Activated CD8-positive, alpha-beta memory T cell treated with anti-CD3 and anti-CD28 coated beads, Interleukin-2, amount 50 U/mL, for 4 hours (primary cell): Measurements from ENCODE around the gene ITGB2.
"Not testable (repeated sequence)": the region's sequence is repeated elsewhere in the genome, so short reads cannot be mapped to it uniquely, and the experiment has no call there.

Source experiments
- DNase-seq: peaks from one replicate; pipeline ENCODE4 v3.0.0-alpha.2; 2020

Gene ITGB2

DNA sequence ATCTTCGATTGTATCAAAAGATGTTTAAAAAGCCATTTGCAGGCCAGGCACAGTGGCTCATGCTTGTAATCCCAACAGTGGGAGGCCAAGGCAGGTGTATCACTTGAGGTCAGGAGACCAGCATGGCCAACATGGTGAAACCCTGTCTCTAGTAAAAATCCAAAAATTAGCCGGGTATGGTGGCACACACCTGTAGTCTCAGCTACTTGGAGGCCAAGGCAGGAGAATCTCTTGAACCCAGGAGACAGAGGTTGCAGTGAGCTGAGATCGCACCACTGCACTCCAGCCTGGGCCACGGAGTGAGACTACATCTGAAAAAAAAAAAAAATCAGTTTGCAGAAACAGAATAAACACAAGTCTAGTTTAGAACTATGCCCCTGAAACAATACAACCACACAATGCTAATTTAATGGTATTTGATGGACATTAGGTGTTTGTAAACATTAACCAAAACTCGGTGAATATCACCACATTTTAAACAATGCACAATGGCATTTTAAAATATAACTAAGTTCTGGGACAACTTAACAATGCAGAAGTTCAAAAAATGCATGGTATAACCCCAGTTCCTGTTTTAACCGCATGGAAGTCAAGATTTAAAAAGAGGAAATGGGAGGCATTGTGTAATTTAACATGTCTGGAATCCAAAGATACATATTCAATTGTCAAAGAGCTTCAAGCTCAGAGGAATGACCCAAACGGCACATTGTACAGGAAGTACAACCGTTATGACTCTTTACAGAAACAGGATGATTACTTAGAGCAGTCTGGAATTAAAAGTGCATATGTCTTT lies 40.1 kb downstream of the ITGB2 start:
- DNase-seq: no peak

DNA sequence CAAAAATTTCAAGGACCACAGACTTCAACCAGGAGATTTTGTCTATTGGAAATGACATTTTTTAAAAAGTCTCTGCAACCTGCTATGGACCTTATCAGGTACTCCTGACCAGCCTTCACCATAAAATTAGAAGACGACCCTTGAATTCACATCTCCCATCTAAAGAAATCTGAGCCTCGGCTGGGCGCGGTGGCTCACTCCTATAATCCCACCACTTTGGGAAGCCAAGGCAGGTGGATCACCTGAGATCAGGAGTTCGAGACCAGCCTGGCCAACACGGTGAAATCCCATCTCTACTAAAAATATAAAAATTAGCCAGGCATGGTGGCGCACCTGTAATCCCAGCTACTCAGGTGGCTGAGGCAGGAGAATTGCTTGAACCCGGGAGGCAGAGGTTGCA lies 41.5 kb downstream of the ITGB2 start:
- not testable (repeated sequence) for DNase-seq

DNA sequence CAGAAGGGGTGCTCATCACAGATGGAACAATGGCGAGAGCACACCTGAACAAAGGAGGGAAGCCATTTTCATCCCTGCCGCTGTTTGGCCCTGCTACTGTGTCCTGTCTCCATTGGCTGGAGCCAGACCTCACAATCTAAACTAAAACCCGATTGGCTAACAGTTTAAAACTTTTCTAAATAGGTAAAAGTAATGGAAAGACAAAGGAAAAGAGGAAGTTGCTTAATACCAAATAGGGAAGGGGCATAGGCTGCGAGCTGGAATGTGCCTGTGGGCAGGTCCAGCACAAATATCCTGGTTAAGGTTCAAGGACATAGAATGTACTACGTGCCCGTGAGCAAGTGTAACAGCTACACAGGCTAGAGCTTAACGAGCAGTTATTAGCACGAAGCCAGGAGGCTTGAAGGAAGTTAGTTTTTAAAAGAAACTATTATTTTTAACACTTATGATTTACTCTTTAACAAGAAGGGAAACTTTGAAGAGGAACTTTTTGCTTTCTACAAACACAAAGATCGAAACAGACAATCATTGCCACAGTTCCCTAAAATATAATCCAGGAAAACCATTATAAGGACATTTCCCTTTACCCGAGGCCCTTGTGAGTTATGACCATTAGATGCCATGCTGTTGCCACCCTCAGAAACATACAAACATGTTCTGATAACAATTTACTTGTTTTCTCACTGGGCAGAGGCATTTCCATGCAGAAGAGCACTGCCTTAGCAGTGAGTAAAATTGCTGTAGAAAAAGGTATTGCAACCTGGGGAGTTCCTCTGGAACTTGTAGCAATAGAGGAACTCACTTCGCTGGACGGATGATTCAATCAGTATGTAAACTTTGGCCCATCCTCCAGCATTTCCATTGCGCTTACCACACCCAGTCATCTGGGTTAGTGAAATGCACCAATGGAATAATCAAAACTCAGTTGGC lies 42.4 kb downstream of the ITGB2 start:
- no peak for DNase-seq

DNA sequence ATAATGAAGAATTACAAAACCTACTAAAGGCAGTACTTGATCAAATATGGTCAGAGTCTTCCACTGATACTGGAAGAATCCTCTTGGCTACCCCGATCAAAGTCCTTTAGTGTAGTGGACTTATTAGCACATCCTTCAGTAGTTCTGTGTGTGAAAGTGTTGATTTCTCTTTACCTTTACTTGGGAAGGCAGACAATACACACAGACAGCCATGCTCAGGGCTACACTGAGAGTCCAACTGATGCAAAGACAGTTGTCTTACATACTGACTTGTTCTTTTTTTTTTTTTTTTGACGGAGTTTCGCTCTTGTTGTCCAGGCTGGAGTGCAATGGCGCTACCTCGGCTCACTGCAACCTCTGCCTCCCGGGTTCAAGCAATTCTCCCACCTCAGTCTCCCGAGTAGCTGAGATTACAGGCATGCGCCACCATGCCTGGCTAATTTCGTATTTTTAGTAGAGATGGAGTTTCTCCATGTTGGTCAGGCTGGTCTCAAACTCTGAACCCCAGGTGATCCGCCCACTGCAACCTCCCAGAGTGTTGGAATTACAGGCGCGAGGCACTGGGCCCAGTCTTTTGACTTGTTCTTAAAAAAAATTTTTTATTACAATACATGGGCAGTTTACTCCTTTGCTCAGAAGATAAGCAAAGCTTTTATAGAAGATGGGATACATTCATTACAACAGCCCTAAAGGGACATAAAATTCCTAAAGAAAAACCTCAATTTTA lies 43.7 kb downstream of the ITGB2 start:
- no peak for DNase-seq

DNA sequence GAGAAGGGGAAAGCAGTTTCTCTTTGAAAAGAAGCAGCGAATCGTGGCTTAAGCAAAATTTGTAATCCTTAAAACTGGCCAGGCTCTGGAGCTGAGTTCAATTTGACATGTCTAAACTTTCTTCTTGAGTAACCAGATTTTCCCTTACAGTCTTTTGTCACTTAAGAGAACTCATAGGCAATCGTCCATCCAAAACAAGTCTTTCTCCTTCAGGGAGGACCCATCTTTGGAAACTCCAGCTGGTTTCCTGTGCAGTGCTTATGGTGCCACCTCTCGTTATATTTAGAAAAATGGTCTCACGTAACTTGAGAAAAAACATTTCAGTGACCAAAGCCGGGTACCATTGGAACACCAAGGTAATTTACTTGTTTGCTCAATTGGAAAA lies 45.4 kb downstream of the ITGB2 start:
- DNase-seq: no peak

DNA sequence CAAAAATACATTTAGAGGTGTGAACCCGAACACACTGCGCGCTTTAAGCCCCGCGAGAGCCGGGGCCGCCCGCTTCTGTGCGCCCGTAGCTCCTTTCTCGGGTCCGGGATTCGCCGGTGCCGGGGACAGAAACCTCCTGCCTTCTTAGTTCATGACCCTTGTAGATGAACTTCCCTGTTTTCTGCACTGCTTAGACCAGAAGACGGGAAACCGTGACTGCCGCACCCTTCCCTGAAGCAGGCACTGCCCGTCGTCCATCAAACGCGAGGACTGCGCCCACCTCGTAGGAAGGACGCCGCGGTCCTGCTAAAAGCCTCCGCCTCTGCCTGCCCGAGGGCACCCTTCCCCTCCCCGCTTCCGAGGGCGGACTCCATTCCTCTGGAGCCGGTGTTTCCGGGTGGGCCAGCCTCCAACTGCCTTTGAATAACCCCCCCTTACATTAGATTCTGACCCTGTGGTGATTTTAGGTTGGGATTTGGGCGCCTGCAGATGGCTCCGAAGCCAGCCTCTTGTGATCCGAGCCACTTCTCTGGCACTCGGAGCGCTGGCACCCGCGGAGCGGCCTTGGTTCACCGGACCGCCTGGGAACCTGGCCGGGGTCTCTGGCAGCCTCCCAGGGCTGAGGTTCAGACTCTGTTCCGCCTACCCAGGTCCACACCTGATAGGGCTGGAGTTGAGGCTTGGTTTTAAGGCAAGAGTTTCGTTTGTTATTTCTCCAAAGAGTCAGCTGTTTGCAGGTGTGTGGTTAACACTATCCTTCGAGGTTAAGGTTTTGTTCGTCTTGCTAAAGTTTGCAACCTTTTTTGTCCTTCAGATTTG lies 46.0 kb downstream of the ITGB2 start:
- DNase-seq: no peak

DNA sequence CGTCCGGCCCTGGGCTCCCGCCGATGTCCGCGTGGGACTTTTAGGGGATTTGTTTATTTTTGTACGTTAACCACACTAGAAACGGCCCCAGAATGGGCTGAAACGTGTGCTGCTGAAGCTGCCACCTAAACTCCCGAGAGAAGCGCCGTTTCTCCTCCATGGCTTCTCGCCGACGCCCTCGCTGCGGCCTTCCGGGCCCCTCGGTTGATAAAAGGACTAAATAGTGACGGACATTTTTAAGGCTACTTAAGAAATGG lies 46.5 kb downstream of the ITGB2 start:
- DNase-seq: no peak

DNA sequence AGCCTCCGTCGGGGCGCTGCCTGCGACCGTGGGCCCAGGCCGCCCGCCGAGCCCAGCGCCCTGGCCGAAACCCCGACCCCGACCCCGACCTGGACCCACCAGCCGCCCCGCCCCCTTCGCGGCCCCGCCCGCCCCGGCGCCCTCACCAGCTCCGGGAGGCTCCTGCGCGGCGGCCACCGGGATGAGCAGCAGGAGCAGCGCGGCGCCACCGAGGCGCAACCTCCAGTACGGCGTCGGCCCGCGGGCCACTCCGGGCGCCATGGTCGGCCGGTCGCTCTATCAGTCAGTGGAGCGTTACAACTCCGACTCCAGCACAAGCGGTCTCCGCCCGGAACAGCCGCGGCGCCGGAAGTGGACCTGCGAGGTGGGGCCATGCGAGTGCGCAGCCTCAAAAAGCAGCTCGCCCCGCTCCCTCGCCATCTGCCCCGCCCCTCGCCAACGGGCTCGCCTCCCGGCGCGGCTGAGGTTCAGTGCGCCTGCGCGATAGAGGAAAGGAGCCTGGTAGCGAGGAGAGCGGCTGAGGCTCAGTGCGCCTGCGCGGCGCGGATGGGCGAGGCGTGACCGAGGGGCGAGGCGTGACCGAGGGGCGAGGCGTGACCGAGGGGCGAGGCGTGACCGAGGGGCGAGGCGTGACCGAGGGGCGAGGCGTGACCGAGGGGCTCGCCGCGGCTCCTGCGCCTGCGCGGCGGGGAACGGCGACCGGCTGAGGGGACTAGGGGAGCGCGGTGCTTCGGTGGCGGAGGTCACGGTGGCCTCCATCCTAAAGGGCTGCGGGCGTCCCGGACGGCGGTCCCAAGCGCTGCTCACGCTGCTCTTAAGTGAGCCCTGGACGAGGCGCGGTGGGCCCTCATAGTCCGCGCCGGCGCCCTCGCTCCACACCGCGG lies 47.1 kb downstream of the ITGB2 start, which contains the start of gene PTTG1IP:
Gene PTTG1IP, minus strand, starts transcription at position 335 of the 884 bp plus-strand sequence. Its CDS starts 74 bp downstream, at position 261.
- peak; percentile 100 for DNase-seq

DNA sequence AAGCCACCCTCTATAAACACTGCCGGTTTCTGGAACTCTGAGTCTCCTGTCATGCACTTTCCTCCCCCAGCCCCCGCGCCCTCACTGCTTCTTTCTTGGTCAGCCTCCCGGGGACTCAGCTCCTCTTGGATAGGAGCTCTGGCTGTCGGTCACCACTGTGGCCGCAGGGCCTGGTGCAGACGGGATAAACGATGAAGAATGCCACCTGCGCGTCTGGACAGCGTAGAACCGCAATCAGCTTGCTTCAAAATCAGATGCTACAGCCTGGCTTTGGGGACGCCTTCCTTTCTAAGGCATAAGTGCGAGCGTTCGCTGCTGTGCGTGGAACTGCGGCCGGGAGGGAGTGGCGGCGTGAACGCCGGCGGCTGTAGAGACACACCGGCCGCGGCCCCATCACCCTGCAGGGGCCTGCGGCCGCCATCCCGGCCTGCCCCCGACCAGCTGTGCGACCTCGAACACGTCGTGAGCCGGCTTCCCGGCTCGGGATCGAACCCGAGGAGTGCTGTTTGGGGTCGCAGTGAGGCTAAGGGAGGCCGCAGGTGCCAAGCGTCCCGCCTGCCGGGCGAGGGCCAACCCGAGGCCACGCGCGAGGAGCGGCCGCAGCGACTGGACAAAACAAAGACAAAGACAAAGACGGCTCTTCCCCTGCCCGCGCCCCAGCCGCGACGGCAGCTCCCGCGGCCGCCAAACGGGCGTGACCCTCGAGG lies 47.9 kb downstream of the ITGB2 start:
- DNase-seq: no peak

DNA sequence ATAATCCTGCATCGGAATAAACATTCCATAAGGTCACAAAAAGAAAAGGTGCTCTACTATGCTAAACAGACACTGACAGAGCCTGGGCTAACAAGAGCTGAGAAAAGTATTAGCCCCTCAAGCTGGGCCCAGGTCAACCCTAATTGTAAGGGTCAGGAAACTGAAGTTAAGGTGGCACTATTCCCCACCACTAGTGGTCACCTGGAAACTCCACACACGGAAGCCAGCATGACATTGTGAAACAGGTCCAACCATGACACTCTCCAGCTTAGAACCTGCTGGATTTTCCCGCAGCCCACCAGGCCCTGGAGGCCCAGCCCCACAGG lies 48.4 kb downstream of the ITGB2 start:
- DNase-seq: no peak

DNA sequence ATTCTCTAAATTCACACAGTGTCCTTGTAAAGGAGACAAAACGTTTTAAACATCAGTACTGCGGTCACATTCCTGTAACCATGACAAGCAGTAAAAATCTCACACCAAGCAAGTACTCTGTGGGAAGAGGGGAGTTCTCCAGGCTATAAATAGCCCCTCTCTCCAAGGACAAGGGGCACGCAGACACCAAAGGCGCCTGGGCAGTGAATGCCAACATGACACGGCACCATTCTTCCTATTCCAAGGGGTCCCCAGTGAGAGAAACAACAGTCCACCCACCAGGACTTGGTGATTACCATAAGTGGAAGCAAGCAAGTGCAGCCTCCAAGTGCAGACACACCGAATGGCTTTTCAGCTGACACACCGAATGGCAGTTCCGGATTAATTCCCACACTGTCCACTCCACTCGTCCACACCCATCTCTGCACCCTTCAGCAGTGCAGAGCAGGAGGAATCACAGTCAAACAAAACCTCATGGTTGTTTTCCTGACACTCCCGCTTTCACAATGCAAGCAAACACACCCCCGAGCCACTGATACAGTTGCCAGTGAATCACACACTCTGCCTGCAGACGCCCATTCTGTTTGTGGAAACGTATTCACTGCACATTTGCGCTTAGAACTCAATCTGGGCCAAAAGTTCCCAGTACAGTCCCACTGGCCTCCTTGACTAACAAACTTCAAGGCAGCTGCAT lies 49.0 kb downstream of the ITGB2 start:
- no peak for DNase-seq

DNA sequence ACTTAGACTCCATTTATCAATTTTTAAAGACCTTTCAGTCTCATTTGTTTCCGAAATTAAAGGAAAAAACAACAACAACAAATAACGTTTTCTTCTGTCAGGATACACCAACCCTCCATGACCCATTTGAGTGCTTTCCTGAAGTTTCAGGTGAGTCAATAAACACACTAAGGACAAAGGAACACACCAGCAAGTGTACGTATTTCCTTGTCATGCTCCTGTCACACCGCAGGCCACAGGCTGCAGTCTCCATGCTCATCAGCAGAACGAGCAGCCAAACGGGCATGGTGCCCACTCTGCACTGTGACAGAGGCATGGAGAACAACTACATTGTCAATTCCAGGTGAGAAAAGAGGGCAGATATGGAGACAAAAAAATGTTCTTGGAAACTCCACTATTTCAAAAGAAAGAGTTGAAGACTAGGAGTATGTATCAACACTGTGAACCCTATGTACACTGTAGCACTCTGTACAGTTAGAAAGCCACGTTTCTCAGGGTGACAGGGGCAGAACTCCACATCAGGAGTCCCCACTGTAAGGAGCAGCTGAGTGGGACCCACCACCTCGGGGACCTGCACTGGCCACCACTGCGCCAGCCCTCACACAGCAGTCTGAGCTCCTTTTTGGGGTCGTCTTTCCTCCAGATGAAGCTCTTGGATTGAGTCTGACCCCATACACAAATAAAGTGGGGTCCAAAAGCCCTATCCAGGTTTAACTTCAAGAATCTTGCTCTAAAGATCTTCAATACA lies 49.8 kb downstream of the ITGB2 start:
- no peak for DNase-seq

DNA sequence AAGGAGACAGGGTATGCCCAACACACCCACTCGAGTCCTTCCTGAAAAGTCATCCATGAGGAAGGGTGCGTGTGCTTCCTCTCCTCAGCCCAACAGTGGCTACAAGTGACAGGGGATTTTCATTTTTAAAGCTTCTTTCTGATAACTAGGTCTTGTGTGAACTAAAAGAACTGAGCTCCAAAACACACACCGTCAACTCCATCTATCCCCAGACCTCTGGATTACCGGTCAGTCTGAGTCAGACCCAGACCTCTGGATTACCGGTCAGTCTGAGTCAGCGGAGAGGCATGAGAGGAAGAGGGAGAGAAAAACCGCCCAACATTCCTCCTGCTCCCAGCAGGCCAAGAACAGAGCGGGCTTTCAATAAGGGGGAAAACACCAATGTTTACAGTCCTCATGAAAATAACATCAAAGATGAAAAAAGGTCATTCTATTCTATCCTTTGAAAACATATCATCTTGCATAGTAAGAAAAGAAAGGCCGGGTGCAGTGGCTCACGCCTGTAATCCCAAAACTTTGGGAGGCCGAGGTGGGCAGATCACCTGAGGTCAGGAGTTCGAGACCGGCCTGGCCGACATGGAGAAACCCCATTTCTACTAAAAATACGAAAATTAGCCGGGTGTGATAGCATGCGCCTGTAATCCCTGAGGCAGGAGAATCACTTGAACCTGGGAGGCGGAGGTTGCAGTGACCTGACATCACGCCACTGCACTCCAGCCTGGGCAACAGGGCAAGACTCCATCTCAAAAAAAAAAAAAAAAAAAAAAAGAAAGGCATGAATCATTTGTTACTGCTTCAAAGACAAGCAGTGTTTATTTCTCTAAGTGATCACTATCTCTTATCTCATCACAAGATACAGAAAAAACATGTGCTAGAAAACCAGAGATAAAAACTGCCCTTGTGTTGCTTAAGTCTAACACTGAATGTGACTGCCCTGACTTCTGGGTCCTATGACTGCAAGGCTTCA lies 50.6 kb downstream of the ITGB2 start:
- no peak for DNase-seq

DNA sequence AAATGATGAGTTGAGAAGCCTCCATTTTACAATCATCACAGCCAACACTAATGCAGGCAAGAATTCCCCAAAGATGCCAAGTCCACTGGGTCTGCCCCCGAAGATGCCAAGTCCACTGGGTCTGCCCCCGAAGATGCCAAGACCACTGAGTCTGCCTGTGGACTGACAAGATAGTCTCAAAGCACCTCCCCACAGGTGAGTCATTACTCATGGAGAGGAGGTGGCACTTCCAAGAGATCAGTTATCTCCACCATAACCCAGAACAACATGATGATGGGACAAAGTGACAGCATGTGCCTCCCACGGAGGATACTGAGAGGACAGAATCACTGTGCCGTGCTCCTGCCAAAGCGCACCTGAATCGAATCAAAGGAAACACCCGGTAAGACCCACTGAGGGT lies 52.0 kb downstream of the ITGB2 start:
- DNase-seq: no peak

DNA sequence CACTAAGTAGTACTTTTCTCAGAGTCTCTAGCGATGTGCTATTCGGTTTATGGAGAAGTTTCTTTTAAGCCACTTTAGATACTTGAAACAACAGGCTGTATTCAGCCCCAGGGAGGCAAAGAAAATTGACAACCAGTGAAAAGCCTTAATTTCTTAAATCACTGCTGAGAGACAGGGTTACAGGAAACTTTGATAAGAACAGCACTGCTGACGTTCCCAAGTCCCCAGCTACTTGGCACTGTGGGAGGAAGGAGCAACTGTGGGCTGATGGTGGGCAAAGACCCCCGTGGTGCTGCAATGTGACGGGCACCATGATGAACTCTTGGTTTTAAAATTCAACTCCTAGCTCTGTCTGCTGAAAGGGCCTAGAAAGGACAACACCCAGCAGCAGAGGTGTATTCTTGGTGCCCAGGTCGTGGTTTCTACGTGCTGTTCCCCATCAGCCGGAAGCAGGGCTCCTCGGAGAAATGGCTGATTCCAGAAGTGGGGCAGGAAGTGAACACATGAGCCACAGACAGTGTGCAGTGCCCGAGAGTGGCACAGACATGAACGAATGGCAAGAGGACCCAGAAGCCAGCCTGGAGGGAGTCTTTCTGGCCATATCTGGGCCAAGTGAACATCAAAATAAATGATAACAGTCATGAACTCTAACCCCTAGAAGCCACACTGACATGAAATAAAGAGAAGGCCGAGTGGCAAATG lies 52.5 kb downstream of the ITGB2 start:
- DNase-seq: no peak

DNA sequence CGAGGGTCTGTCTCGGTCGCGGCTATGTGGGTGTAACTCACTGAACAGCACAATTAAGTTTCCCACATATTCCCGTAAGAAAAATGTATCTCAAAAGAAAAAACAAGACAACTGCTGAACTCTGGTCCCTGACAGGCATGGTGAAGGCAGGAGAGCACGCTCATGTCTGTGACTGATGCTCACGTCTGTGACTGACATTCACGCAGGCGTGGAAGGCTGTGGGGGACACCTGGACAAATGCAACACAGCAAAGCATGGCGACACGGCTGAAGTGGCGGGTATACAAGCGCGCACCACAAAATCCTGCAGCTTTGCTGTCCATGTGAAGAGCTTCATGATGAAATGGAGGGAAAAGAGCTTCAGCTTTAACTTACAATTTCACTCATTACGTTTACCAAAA lies 53.2 kb downstream of the ITGB2 start:
- no peak for DNase-seq

DNA sequence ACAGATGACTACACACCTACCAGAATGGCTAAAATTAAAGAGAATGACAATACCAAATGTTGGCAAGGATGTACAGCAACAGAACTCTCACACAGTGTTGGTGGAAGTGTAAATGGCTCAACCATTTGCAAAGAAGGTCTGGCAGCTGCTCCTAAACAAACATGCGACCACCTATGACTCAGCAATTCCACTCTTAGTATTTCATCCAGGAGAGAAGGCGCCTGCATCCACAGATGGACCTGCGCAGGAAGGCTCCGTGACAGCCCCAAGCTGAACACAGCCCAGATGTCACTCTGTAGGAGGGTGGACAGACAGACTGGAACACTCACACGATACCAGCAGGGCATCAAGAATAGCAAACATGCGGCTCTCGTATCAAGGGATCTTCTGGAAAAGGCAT lies 53.9 kb downstream of the ITGB2 start:
- DNase-seq: no peak
